Loucy (cell line): ENCODE results near the gene RB1.

Experiments
- EZH2phosphoT487 ChIP-seq: fragments of 200-600 bp; IDR thresholded peaks from 2 replicates; pipeline ENCODE4 v1.6.1; 2018; ENCODE audit warnings: antibody characterized with exemption, mild to moderate bottlenecking, moderate library complexity, borderline replicate concordance
- TF ChIP-seq, protein P1 (sequence below): fragments of 200-600 bp; sonication (generic); conservative IDR thresholded peaks from 2 replicates; pipeline ENCODE4 v1.5.1; 2014; ENCODE audit warnings: mild to moderate bottlenecking, antibody characterized with exemption, low read length

DNA sequence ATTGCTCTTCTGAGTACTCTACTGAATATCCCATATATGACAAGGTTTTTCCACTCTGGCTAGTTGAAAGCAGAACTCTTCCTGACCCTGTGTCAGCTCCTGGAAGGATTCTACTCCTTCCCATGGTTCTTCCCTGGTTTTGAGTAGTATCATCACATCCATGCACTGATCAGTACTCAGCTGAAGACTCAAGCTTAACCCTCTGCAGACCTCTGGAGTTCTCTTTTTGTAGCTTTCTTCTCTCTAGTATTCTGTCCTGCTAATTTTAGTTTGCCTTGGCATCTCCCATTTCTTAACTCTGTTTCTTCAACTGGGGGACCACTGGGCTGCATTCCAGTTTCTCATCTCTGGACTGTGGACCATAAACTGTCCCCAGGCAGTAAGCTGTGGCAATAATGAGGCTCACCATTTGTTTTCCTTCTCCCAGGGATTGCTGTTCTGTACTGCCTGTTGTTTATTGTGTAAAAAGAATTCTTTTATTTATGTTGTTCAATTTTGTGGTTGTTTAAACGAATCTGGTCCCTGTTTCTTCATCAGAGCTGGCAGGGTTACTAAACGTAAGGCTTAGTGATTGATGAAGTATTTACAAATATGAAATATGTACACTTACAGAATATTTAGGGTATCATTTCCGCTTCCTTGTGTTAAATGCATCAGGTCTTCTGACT is 89.6 kb downstream of the RB1 start:
- TF ChIP-seq, protein P1, sequence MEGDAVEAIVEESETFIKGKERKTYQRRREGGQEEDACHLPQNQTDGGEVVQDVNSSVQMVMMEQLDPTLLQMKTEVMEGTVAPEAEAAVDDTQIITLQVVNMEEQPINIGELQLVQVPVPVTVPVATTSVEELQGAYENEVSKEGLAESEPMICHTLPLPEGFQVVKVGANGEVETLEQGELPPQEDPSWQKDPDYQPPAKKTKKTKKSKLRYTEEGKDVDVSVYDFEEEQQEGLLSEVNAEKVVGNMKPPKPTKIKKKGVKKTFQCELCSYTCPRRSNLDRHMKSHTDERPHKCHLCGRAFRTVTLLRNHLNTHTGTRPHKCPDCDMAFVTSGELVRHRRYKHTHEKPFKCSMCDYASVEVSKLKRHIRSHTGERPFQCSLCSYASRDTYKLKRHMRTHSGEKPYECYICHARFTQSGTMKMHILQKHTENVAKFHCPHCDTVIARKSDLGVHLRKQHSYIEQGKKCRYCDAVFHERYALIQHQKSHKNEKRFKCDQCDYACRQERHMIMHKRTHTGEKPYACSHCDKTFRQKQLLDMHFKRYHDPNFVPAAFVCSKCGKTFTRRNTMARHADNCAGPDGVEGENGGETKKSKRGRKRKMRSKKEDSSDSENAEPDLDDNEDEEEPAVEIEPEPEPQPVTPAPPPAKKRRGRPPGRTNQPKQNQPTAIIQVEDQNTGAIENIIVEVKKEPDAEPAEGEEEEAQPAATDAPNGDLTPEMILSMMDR, result no peak
- no peak for TF ChIP-seq EZH2phosphoT487
